GM12865 (cell line): ENCODE results near the gene PPP2R3A.

Experiments
- DNase-seq: peaks from one replicate; pipeline ENCODE4 v3.0.0; 2010; ENCODE audit warnings: low read depth
- H3K4me3 ChIP-seq: 2 replicates; pipeline ENCODE4 v1.5.1; 2011; ENCODE audit warnings: mild to moderate bottlenecking, low read depth, low read length, control low read depth
- TF ChIP-seq, protein P1 (sequence below): IDR thresholded peaks from 2 replicates; pipeline ENCODE4 v1.5.1; 2011; ENCODE audit warnings: low read length, control low read depth, low read depth, inconsistent platforms; ENCODE audit not compliant: insufficient read depth; ENCODE audit errors: missing control alignments

PPP2R3A gene, protein sequence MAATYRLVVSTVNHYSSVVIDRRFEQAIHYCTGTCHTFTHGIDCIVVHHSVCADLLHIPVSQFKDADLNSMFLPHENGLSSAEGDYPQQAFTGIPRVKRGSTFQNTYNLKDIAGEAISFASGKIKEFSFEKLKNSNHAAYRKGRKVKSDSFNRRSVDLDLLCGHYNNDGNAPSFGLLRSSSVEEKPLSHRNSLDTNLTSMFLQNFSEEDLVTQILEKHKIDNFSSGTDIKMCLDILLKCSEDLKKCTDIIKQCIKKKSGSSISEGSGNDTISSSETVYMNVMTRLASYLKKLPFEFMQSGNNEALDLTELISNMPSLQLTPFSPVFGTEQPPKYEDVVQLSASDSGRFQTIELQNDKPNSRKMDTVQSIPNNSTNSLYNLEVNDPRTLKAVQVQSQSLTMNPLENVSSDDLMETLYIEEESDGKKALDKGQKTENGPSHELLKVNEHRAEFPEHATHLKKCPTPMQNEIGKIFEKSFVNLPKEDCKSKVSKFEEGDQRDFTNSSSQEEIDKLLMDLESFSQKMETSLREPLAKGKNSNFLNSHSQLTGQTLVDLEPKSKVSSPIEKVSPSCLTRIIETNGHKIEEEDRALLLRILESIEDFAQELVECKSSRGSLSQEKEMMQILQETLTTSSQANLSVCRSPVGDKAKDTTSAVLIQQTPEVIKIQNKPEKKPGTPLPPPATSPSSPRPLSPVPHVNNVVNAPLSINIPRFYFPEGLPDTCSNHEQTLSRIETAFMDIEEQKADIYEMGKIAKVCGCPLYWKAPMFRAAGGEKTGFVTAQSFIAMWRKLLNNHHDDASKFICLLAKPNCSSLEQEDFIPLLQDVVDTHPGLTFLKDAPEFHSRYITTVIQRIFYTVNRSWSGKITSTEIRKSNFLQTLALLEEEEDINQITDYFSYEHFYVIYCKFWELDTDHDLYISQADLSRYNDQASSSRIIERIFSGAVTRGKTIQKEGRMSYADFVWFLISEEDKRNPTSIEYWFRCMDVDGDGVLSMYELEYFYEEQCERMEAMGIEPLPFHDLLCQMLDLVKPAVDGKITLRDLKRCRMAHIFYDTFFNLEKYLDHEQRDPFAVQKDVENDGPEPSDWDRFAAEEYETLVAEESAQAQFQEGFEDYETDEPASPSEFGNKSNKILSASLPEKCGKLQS (N-terminal part only)

DNA sequence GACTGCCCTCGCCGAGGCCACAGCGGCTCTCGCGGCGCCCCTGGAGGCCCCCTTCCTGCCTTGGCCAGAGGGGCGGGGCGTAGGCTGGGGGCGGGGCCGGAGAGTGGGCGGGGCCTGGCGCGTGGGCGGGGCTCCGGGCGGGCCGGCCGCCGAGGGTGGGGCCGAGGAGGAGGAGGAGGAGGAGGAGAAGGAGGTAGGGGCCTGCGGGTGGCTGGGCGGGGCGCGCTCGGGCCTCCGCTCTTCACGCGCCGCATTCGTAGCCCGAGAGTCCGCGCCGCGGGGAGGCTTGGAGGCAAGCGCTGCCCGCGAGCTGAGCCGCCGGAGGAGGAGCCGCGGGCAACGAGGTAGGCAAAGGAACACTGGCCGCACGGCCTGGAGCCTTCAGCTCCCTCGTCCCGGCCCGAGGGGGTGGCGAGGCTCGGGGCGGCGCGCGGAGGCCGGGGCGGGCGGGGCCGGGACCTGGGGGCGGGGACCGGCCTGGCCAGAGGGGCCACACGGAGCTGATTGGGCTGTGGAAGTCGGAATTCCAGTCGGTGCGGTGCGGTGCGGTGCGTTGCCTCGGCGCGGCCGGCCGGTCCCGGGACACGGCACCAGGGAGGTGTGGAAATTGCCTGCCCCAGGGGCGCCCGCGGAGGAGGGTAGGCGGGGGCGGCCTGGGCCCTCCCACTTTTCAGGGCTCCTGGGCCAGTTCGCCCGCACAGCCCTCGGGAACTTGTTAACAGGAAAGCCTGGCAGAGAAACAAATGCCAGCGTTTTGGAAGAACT is at the start of gene PPP2R3A:
TSS of gene PPP2R3A (plus strand) at position 223 of the 765 bp plus-strand sequence. CDS start 35,771 bp downstream, outside the sequence.
- TF ChIP-seq, protein P1, sequence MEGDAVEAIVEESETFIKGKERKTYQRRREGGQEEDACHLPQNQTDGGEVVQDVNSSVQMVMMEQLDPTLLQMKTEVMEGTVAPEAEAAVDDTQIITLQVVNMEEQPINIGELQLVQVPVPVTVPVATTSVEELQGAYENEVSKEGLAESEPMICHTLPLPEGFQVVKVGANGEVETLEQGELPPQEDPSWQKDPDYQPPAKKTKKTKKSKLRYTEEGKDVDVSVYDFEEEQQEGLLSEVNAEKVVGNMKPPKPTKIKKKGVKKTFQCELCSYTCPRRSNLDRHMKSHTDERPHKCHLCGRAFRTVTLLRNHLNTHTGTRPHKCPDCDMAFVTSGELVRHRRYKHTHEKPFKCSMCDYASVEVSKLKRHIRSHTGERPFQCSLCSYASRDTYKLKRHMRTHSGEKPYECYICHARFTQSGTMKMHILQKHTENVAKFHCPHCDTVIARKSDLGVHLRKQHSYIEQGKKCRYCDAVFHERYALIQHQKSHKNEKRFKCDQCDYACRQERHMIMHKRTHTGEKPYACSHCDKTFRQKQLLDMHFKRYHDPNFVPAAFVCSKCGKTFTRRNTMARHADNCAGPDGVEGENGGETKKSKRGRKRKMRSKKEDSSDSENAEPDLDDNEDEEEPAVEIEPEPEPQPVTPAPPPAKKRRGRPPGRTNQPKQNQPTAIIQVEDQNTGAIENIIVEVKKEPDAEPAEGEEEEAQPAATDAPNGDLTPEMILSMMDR, result no peak
- DNase-seq, result peak; percentile 74
- H3K4me3 ChIP-seq, result peak within 1 kb of the TSS; percentile 47

DNA sequence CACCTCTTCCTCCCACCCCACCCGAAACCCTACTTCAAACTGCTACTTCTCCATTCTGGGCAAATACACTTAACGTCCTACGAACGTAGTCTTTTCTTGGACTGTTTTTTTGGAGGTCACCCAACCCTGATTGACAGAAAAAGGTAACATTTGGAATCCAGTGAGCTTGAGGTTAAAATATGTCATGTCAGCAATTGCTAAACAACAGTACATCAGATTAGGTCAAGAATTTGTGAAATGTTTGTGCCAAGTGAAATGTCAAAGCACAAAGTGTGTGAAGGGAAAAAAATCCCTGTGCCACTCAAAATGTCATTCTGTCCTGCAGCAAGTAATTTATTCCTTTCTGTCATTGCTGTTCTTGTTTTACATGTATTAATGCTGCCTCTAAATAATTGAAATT is 49.2 kb upstream of the PPP2R3A start:
- DNase-seq, result no peak
- H3K4me3 ChIP-seq, result no peak overlapping the region
- TF ChIP-seq, protein P1, result no peak

DNA sequence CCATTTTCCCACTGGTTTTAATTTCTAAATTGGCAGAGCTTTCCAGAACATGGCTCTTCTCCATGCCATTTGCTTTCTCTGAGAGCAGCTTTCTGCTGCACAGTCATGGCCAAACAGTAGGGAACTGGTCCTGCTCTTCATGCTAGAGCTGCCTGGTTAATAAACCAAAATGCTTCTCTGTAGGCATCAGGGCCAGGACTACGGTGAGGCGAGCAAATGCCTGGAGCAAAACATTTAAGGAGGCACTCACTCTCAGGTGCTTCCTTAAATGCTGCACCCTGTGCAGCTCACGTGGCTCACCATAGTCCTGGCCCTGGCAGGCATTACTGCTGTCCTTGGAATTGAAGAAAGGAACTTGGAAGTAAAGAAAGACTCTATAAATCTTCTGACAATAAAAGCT is 48.5 kb upstream of the PPP2R3A start:
- TF ChIP-seq, protein P1, result no peak
- no peak for DNase-seq
- H3K4me3 ChIP-seq, result no peak overlapping the region

DNA sequence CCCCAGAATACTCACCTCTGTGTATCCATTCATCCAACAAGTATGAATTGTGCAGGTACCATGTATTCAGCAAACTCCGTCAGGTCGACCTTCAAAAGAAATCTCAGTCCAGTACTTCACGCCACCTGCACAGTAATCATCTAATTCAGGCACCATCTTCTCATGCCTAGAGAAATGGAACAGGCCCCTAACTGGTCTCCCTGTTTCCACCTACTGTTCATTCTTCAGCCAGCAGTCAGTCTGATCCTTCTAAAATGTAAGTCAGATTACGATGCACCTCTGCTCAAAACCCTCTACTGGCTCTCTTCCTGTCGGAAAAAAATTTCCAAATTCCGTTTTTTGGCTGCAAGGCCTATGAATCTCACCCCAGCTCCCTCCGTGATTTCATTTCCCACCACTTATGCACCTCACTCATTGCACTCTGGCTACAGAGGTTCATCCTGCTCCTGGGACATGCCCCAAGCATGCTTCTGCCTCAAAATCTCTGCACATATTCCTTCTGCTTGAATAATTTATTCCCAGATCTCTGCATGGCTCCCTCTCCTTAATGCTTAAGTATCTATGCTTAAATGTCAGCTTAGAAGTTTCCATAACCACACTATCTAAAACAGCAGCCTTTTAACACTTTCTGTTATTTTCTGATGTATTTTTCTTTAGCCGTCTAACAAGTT is 47.5 kb upstream of the PPP2R3A start:
- no peak for DNase-seq
- H3K4me3 ChIP-seq, result no peak overlapping the region
- TF ChIP-seq, protein P1, result no peak

DNA sequence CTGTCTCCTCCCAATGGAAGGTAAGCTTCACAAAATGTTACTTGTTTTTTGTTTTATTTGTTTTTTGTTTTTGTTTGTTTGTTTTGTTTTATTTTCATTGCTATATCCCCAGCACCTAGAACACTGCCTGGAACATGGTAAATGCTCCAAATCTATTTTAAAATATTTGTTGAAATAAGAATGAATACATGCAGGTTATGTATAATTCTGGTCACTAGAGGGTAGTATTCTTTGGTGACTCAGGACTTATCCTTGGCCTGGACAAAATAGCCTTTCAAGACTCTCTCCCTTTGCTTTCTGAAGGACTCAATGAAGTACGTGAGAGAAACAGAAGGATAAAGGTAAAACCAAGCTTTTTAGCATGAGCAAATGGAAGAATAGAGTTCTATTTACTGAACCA is 46.9 kb upstream of the PPP2R3A start:
- peak; percentile 8 for DNase-seq
- TF ChIP-seq, protein P1, result peak; percentile 20
- no peak overlapping the region for H3K4me3 ChIP-seq
